NOMO-1 treated with DMSO at 0.1 percent for 48 hours (cell line): ENCODE results near the gene PRR23E.
A peak's percentile ranks its signal among the peaks of the same experiment; 100 is the strongest.

Source experiments
- DNase-seq: peaks from one replicate; lab custom pipeline; 2025; ENCODE audit not compliant: unreplicated experiment; lab: John Stamatoyannopoulos, UW

PRR23E gene

GRCh38 chr3:127222163-127222562 is 29.2 kb downstream of the PRR23E start:
- DNase-seq, result no peak

GRCh38 chr3:127222664-127223063 is 29.7 kb downstream of the PRR23E start:
- no peak for DNase-seq

GRCh38 chr3:127224118-127224517 is 31.2 kb downstream of the PRR23E start:
- DNase-seq, result peak; percentile 29

- DNase-seq, result no peak
Measured at GRCh38 chr3:127226457-127226856, 33.5 kb downstream of the PRR23E start.

GRCh38 chr3:127226946-127227842 is 34.3 kb downstream of the PRR23E start:
- DNase-seq, result no peak

- no peak for DNase-seq
Measured at GRCh38 chr3:127228866-127229265, 35.9 kb downstream of the PRR23E start.

GRCh38 chr3:127233371-127233770 is 40.4 kb downstream of the PRR23E start:
- no peak for DNase-seq

- DNase-seq, result no peak
Measured at GRCh38 chr3:127234778-127235177, 41.8 kb downstream of the PRR23E start.

GRCh38 chr3:127235706-127236105 is 42.8 kb downstream of the PRR23E start:
- no peak for DNase-seq

- no peak for DNase-seq
Measured at GRCh38 chr3:127237835-127238234, 44.9 kb downstream of the PRR23E start.

- no peak for DNase-seq
Measured at GRCh38 chr3:127238602-127239001, 45.7 kb downstream of the PRR23E start.

- DNase-seq, result no peak
Measured at GRCh38 chr3:127247292-127247691, 54.4 kb downstream of the PRR23E start.
